Iris pigment epithelial cell (primary cell): Measurements from ENCODE around the gene VWCE.
A peak's percentile ranks its signal among the peaks of the same experiment; 100 is the strongest.

Experiments used
- DNase-seq: peaks from one replicate; pipeline ENCODE4 v3.0.0-alpha.2; 2011; ENCODE audit warnings: low read depth

Gene VWCE

GRCh38 chr11:61327669-61328071 lies 32.6 kb upstream of the VWCE start:
- DNase-seq: peak; percentile 74

- peak; percentile 85 for DNase-seq
These were observed 30.7 kb upstream of the VWCE start for GRCh38 chr11:61325649-61326414.

- DNase-seq: no peak
These were observed 20.1 kb upstream of the VWCE start for GRCh38 chr11:61315260-61315659.

GRCh38 chr11:61310749-61311148 lies 15.6 kb upstream of the VWCE start:
- DNase-seq: no peak

GRCh38 chr11:61309739-61310138 lies 14.6 kb upstream of the VWCE start:
- no peak for DNase-seq

- no peak for DNase-seq
These were observed 14.0 kb upstream of the VWCE start for GRCh38 chr11:61309141-61309540.

- no peak for DNase-seq
These were observed 12.2 kb upstream of the VWCE start for GRCh38 chr11:61307354-61307753.

- DNase-seq: no peak
These were observed 11.1 kb upstream of the VWCE start for GRCh38 chr11:61306221-61306620.

- no peak for DNase-seq
These were observed 10.3 kb upstream of the VWCE start for GRCh38 chr11:61305417-61305816.

- no peak for DNase-seq
These were observed 8.6 kb upstream of the VWCE start for GRCh38 chr11:61303725-61304124.

GRCh38 chr11:61302550-61302949 lies 7.4 kb upstream of the VWCE start:
- DNase-seq: no peak

- peak; percentile 15 for DNase-seq
These were observed 3.6 kb upstream of the VWCE start for GRCh38 chr11:61298663-61299244.

- DNase-seq: peak; percentile 81
These were observed 2.6 kb upstream of the VWCE start for GRCh38 chr11:61297746-61298145.

GRCh38 chr11:61297341-61297740 lies 2.2 kb upstream of the VWCE start:
- peak; percentile 39 for DNase-seq

- DNase-seq: no peak
These were observed 445 bp upstream of the VWCE start for GRCh38 chr11:61295596-61295926.

GRCh38 chr11:61293867-61294716 lies 1.0 kb downstream of the VWCE start:
- DNase-seq: peak; percentile 37

- DNase-seq: no peak
These were observed 2.8 kb downstream of the VWCE start for GRCh38 chr11:61292356-61292755.

- DNase-seq: no peak
These were observed 4.0 kb downstream of the VWCE start for GRCh38 chr11:61290905-61291690.

GRCh38 chr11:61287338-61287977 lies 7.7 kb downstream of the VWCE start:
- DNase-seq: no peak

- DNase-seq: no peak
These were observed 11.5 kb downstream of the VWCE start for GRCh38 chr11:61283613-61284012.

GRCh38 chr11:61281581-61282250 lies 13.4 kb downstream of the VWCE start:
- peak; percentile 53 for DNase-seq
